Panc1 (cell line): ENCODE results near the gene UNC13A.

Experiments
- POLR2AphosphoS5 ChIP-seq: IDR thresholded peaks from 2 replicates; pipeline ENCODE4 v1.6.1; 2012; ENCODE audit warnings: mild to moderate bottlenecking, low read depth, low read length, moderate library complexity
- SIN3A ChIP-seq: IDR thresholded peaks from 2 replicates; pipeline ENCODE4 v1.6.1; 2012; ENCODE audit warnings: low read depth, mild to moderate bottlenecking, low read length, moderate library complexity, borderline replicate concordance; ENCODE audit not compliant: insufficient read depth
- TF ChIP-seq, protein P1 (sequence below): fragments of 450-650 bp; IDR thresholded peaks from 2 replicates; pipeline ENCODE4 v1.5.1; 2017; ENCODE audit warnings: mild to moderate bottlenecking
- TF ChIP-seq, protein P2 (sequence below), 2 experiments: IDR thresholded peaks; 2 replicates each; pipeline ENCODE4 v1.6.1; 2011 to 2012; ENCODE audit warnings: low read depth in 2 of 2, control low read depth in 1 of 2, low read length in 1 of 2, mild to moderate bottlenecking in 1 of 2, moderate library complexity in 1 of 2; ENCODE audit not compliant: insufficient read depth in 1 of 2

DNA sequence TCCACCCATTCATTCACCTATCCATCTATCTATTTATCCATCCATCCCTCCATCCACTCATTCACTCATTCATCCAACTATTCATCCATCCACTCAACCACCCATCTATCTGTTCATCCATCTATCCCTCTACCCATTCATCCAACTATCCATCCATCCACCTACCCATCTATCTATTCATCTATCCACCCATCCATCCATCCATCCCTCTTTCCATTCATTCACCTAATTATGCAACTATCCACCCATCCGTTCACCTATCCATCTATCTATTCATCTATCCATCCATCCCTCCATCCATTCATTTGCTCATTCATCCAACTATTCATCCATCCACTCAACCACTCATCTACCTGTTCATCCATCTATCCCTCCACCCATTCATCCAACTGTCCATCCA lies 54.5 kb downstream of the UNC13A start:
- TF ChIP-seq, protein P1, sequence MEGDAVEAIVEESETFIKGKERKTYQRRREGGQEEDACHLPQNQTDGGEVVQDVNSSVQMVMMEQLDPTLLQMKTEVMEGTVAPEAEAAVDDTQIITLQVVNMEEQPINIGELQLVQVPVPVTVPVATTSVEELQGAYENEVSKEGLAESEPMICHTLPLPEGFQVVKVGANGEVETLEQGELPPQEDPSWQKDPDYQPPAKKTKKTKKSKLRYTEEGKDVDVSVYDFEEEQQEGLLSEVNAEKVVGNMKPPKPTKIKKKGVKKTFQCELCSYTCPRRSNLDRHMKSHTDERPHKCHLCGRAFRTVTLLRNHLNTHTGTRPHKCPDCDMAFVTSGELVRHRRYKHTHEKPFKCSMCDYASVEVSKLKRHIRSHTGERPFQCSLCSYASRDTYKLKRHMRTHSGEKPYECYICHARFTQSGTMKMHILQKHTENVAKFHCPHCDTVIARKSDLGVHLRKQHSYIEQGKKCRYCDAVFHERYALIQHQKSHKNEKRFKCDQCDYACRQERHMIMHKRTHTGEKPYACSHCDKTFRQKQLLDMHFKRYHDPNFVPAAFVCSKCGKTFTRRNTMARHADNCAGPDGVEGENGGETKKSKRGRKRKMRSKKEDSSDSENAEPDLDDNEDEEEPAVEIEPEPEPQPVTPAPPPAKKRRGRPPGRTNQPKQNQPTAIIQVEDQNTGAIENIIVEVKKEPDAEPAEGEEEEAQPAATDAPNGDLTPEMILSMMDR: no peak
- TF ChIP-seq SIN3A (no peak), POLR2AphosphoS5 (no peak)
- TF ChIP-seq, protein P2, sequence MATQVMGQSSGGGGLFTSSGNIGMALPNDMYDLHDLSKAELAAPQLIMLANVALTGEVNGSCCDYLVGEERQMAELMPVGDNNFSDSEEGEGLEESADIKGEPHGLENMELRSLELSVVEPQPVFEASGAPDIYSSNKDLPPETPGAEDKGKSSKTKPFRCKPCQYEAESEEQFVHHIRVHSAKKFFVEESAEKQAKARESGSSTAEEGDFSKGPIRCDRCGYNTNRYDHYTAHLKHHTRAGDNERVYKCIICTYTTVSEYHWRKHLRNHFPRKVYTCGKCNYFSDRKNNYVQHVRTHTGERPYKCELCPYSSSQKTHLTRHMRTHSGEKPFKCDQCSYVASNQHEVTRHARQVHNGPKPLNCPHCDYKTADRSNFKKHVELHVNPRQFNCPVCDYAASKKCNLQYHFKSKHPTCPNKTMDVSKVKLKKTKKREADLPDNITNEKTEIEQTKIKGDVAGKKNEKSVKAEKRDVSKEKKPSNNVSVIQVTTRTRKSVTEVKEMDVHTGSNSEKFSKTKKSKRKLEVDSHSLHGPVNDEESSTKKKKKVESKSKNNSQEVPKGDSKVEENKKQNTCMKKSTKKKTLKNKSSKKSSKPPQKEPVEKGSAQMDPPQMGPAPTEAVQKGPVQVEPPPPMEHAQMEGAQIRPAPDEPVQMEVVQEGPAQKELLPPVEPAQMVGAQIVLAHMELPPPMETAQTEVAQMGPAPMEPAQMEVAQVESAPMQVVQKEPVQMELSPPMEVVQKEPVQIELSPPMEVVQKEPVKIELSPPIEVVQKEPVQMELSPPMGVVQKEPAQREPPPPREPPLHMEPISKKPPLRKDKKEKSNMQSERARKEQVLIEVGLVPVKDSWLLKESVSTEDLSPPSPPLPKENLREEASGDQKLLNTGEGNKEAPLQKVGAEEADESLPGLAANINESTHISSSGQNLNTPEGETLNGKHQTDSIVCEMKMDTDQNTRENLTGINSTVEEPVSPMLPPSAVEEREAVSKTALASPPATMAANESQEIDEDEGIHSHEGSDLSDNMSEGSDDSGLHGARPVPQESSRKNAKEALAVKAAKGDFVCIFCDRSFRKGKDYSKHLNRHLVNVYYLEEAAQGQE (IDR thresholded peaks at IDR 0.05; ENCODE audit: insufficient read depth in 1 of 2, low read depth in 2 of 2, low read length in 1 of 2): no peak
